HG02571 (cell line): ENCODE measurements around the gene N4BP2L2.

ENCODE experiments used
- ATAC-seq: cut with Tn5 transposase; IDR thresholded peaks from one replicate; pipeline ENCODE4 v1.9.1; 2021; ENCODE audit warnings: mild to moderate bottlenecking, moderate library complexity; ENCODE audit not compliant: unreplicated experiment

N4BP2L2 gene

DNA sequence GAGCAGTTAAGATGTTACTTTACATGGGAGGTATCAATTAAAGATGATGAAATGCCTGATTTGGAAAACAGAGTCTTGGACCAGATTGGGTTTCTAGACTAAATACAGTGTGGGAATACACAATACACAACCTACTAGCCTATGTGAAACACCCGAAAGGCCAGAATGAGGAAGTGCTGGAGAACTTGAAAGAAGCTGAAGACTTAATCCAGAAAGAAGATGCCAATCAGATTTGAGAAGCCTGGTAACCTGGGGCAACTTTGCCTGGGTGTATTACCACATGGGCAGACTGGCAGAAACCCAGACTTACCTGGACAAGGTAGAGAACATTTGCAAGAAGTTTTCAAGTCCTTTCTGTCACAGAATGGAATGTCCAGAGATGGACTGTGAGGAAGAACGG, 153.9 kb downstream of the N4BP2L2 start:
- no peak for ATAC-seq

DNA sequence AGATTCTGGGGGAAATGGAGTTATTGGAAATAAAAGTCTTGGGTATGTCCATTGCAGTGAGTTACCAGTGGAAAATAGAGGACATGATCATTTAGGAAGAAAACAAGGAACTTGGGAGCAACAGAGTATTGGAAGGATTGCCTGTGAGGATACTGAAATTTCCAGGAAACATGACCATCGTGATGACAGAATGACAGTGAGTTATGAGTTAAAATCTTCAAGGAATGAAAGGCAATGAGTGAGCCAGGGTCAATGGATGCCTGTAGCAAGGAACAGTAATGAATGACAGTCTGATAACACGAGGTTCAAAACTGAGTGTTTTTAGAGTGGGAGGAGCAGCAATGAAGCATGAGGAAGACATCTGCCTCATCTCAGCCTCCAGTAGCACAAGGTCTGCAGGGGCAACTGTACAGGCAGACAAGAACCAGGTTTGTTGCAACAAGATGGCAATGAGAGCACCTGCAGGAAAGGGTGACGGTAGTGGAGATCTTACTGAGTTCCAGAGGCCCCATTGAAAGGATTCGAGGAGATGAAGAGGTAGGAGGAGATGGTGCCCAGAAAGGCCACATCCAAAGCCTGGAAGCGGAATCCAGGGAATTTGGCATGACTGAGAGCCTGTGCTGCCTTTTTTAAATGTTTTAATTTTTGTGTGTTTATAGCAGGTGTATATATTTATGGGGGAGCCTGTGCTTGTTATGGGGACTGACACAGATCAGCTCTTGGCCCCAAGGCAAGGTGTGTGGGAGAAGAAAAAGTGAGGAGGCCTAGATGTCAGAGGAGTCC, 154.6 kb downstream of the N4BP2L2 start:
- no peak for ATAC-seq
